NCI-H2196 (cell line): ENCODE results near the gene UBAP2L.
A peak's percentile ranks its signal among the peaks of the same experiment; 100 is the strongest.

ENCODE experiments used
- DNase-seq: peaks from one replicate; lab custom pipeline; 2025; ENCODE audit not compliant: unreplicated experiment; lab: John Stamatoyannopoulos, UW

Gene UBAP2L, protein sequence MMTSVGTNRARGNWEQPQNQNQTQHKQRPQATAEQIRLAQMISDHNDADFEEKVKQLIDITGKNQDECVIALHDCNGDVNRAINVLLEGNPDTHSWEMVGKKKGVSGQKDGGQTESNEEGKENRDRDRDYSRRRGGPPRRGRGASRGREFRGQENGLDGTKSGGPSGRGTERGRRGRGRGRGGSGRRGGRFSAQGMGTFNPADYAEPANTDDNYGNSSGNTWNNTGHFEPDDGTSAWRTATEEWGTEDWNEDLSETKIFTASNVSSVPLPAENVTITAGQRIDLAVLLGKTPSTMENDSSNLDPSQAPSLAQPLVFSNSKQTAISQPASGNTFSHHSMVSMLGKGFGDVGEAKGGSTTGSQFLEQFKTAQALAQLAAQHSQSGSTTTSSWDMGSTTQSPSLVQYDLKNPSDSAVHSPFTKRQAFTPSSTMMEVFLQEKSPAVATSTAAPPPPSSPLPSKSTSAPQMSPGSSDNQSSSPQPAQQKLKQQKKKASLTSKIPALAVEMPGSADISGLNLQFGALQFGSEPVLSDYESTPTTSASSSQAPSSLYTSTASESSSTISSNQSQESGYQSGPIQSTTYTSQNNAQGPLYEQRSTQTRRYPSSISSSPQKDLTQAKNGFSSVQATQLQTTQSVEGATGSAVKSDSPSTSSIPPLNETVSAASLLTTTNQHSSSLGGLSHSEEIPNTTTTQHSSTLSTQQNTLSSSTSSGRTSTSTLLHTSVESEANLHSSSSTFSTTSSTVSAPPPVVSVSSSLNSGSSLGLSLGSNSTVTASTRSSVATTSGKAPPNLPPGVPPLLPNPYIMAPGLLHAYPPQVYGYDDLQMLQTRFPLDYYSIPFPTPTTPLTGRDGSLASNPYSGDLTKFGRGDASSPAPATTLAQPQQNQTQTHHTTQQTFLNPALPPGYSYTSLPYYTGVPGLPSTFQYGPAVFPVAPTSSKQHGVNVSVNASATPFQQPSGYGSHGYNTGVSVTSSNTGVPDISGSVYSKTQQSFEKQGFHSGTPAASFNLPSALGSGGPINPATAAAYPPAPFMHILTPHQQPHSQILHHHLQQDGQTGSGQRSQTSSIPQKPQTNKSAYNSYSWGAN

DNA sequence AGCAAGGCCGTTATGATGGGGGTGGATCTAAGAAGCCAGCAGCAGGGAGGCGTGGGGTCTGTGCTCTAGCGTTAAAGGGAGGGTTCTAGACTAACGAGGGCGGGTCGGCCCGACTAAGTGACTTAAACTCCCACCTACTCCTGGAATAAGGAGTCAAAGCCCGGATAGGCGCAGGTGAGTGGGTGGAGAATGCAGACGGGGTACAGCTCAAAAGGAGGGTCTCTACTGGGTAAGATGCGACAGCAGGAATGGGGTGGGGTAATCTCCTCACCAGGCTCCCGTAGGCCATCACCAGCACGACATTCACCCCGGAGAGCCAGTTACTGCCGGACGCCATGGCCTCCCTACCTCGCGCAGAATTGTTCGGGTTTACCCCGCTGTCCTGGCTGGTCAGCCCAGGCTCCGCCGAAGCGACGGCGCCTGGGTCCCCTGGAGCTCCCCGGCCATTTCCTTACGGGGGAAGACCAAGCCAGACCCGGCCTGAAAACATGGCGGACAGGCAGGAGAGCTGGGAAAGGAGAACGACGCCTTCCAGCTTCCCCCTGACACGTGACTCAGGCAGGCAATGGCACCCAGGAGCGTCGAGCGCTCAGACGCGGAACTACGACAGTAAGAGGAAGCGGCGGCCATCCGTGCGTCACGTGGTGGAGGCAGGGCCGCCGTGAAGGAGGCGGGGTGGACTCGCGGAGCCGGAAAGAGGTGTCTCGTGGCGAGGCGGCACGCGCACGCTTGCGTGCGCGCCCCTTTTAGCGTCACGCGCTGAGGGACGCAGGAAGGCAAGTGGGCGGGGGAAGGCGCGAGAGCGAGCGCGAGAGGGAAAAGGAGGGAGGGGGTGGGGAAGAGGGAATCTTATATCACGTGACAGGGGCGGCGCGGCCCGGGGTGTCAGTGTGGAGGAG lies at the start of gene UBAP2L:
UBAP2L (plus strand) TSS at position 885 of the 899 bp plus-strand sequence. CDS start 4,169 bp downstream, outside the sequence.
- DNase-seq: peak; percentile 99

DNA sequence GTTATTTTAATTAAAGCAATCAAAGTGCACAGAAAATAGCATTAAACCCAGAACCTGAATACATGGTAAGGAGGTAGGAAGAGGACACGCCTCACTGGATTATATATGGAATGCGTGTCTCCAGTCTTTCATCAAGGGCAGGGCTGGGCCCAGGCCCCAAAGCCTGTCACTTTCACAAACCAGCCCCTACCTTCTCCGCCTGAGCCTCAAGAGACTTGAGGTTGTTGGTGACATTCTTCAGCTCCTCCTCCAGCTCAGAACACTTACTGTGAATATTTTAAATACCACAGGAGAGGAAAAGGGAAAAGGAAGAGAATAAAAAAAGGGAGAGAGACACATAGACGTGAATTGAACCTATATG lies 49.6 kb upstream of the UBAP2L start:
- no peak for DNase-seq

DNA sequence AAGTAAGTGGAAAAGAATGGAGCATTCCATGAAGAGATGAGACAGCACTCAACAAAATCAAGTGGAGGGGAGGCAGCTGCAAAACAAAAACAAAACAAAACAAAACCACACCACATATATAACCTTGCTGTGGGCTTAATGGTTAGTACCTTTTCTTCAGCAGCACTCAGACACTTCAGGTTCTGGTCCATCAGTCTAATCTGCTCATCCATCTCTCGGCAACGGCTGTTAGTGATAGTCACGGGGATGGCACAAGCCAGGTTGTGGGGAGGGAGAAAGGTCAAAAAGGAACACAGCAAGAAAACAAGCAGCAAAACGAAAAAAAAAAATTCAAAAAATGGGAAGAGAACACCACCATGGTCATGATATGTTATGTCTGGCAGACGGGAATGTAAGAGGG lies 48.9 kb upstream of the UBAP2L start:
- DNase-seq: no peak

DNA sequence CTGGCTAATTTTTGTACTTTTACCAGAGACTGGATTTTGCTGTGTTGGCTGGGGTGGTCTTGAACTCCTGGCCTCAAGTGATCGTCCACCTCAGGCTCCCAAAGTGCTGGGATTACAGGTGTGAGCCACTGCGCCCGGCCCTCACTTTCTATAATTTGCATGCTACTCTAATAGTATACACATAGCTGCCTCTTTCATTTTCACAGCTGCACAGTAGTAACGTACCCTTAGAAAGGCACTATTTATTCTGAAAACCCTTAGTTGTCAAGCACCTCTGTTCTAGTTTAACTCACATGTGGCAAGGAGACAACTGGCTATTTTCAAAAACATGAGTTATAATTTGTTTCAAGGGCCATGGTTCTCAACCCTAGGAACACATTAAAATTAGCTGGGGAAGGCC lies 46.1 kb upstream of the UBAP2L start:
- no peak for DNase-seq

DNA sequence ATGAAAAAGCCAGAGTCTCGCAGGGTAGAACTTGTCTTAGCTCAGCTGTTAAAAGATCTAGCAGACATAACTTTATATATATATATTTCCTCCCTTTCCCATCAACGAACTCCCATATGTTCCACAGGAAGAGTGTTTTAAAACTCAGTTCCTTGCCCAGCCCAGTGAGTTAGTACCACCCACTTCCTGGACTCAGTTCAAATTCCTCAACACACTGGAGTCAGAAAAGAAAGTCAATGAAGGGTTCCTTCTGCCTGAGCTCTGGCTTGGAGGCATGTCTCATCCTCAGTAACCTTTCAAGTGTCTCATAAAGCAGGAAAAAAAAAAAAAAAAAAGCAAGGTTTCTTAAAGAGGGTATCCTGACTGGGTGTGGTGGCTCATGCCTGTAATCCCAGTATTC lies 44.4 kb upstream of the UBAP2L start:
- no peak for DNase-seq

DNA sequence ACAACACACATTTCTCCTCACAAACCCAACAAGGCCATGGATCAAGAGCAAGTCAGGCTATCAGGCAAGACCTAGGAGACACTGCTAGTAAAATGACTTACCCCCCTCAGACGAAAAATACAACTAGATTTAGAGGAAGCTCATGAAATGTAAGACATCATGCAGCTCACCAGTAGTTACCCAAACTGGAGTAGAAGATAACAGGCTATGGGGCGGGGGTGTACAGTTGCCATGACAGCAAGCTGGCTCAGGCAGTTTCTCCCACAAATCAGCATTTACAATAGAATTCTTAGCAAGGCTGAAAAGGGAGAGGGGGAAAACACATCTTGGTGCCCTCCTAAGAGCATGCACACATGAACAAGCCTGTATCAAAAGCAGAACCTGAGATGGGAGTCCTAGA lies 42.7 kb upstream of the UBAP2L start:
- DNase-seq: no peak

DNA sequence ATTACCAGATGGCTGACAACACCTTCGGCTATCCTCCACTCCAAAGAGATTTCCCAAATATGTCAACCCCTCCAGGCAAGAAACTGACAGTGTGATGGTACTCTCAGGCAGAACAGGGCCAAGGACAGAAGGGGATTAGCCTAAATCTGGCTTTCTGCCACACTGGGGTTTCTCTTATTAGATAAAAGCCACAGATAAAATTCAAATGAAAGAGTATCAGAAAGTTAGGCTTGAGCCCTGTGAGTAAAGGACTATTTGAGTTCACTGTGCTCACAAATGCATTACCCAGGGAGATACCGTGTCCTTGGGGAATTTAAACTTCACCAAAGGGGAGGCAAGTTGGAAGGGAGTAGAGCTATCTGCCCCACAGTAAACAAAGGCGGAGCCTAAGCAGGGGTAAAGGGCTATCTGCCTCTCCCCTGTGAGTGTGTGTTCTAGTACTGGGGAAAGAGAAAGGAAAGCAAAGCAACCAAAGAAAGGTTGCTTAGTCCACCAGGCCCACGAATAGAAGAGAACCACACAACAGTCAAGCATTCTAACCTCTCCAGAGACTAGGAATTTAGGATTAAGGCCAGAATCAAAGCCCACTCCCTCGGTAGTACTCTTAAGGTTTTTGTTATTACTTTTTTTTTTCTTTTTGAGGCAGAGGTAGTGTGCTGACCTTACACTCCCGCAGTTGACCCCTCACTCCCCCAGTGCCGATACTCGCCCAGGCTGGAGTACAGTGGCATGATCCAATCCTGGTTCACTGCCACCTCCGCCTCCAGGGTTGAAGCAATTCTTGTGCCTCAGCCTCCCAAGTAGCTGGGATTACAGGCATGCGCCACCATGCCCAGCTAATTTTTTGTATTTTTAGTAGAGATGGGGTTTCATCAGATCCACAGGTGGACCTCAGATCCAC lies 41.6 kb upstream of the UBAP2L start:
- no peak for DNase-seq

DNA sequence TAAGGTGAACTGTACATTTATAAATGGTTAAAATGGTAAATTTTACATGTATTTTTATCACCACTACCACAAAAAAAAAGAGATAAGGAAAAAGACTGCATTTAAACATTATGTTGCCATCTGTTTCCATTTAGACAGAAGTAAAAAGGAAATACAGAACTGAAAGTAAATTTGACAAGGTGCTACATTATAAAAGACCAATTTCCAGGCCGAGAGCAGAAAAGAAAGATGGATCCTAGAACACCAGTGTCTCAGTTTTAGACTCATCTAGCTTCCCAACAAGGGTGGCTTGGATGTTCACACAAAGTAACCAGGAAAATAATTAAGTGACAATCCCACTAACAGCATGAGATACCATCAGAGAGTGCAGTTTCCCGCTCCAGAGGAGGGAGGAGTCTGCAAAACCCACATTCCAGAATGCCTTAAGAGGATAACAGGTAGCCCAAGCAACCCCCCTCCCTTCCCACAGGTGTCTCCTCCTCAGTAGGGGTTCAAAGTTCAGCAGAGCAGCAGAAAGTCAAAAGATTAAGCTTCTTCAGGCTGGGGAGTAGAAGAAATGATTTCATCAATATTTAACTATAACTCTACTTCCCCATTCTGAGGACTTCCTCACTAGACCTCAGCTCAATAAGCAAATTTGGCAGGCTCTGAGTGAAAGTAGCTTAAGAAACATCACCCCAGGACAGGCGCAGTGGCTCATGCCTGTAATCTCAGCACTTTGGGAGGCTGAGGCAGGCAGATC lies 40.6 kb upstream of the UBAP2L start:
- DNase-seq: no peak

DNA sequence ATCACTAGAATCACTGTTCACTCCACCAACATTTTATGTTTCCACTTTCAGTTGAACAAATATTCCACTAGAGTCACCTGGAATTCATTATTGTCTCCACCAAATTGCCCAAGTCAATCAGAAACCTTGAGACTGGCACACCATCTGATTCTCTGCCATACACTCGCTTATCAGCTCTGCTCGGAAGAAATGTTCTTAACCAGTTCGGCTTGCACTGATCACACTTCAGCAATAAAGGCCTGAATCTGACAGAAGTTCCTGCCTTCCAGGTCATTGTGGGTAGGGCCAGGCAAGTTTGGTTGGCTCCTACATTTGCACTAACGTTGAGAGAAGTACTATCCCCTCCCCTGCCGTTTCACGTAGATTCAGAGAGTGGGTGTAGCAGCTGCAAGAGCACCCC lies 38.8 kb upstream of the UBAP2L start:
- no peak for DNase-seq

DNA sequence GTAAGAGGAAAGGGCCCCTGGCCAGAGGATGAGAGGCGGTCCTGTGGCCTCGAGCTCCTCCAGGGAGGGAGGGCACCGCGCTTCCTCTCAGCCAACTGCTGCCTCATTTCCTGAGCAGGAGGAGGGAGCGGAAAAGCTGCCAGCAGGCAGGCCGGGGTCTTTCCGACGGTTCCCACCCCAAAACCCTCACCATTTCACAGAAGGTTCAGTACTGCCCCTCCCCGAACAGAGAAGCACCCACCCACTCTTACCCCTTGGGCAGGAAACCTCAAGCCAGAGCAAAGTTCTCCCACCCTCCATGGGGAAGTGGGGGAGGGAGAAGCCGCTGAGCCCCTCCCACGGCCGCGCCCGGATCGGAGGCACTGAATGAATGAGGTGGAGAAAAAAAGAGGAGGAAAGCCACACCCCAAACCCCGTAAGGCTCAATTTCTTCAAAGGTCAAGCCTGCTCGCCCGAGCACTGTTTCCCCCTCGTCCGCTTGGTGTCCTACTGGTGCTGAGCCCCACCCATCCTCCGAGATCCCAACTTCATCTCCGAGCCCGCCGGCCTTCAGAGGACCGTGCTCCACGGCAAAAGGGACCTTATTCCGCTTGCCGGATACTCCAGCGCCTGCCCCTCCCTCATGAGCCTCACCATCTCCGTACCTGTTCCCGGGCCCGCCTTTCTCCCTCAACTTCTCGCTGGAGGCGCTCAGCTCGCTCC lies 38.3 kb upstream of the UBAP2L start:
- DNase-seq: peak; percentile 26

DNA sequence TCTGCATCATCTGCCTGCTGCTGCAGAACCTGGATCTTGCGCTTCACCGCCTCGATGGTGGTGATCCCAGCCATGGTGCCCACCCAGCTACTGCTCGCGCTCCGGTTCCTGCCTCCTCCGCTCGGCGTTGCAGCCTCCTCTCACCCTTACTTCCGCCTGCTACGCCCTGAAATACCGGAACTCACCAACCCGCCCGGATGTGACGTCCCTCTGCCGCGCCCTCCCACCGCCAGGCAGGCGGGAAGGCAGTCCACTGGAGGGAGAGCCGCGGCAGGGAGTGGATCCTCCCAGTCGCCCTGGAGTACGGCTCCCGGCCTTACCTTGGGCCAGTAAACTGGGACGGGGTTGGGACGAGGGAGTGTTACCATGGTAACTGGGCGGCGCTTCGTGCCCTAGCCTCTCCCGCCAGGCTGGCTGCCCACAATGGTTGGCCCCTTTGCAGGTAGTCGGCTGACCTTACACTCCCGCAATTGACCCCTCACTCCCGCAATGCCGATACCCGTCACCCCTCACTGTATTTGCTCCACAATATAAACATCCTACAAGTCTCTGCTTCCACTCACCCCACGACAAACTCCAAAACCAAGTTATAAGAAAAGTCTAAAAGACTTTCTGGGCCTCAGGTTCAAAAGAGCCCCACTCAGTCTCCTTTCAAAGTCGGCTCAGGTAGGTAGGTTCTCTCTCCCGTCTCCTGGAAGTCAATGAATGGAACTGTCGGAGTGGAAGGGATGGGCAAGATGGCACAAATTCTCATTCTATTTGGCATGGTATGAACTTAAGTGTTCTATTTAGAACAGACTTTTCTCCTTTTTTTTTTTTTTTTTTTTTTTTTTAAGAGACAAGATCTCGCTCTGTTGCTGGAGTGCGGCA lies 37.5 kb upstream of the UBAP2L start:
- DNase-seq: peak; percentile 99

DNA sequence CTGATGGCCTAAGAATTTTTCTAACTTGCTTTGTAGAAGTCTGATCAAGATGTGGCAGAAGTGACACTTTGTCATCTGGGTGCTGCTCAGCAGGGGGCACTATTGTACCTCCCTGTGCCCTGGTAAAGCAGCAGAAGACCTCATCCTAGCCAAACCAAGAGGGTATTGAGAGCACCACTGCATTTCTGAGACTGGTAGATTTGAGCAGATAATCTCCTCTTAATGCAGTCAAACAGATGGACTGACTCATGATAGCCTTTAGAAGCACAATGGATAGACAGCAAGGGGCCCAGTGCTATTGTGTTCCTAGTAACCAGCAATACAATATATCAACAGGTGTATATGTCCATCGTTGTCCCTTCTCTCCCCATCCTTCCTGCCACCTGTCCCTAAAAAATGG lies 34.6 kb upstream of the UBAP2L start:
- peak; percentile 78 for DNase-seq

DNA sequence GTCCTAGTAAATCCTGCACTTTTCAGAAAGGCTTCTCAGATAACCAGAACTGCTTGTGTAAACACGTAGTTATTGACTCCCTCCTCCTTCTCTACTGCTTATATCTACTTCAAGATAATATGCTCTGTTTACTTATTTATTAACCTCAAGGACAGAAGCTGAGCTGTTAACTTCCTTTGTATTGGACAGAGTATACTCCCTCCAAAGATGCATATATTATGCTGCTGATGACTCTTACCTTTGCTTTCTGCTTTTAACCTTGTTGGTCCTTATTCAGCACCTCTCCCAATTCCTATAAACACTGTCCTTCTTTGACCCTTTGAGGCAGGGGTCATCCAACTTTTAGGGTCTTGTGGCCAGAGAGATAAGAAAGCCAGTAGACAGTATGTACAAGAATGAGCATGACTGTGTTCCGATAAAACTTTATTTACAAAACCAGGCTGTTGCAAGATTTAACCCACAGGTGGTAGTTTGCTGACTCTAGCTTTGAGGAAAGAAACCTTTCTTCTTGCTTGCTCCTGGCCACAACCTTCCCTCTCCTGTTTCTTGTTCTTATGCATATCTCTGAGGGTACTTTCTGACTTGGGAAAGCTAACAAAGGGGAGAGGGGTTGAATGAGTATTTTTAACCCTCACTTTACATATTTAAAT lies 33.8 kb upstream of the UBAP2L start:
- DNase-seq: peak; percentile 26

DNA sequence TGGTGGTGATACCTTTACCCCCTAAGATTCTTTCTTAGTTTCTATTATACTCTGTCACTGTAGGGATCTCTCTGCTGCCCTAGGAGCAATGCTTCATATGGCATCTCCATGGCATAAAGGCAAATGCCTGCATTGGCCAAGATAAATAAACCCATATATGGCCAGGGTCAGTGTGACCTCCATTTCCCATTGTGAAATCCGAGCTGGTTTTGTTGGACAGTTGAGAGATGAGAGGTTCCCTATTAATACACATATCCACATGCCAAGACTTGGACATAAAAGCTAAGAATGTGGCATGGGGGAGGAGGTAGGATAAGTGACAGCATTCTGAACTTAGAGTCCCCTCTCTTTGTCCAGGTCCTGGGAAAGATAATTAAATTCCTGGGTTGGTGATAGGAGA lies 30.2 kb upstream of the UBAP2L start:
- DNase-seq: peak; percentile 26

DNA sequence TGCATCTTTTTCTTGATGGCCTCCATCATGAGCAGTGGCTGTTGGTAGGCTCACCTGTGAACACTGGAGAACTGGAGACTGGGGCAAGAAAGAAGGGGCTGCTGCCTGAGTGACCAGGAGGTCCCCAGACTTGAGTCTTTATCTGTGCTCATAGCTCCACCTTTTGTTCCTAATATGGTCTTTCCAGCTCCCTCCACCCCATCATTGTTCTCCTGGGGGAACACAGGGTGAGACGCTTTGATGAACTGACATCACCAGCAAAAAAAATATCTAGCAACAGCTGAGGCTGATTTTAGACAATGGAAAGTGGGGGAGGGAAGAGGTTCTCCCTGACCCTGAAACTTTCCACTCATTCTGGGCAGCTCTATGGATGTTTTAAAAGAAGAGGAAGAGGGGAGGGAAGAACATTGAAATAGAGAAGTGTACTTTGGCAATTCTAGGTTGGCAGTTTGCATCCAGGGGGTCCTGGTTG lies 28.7 kb upstream of the UBAP2L start, which contains the start of gene TPM3:
TPM3 (minus strand) TSS at position 111 of the 472 bp plus-strand sequence; CDS start at position 29, 82 bp downstream.
- no peak for DNase-seq

DNA sequence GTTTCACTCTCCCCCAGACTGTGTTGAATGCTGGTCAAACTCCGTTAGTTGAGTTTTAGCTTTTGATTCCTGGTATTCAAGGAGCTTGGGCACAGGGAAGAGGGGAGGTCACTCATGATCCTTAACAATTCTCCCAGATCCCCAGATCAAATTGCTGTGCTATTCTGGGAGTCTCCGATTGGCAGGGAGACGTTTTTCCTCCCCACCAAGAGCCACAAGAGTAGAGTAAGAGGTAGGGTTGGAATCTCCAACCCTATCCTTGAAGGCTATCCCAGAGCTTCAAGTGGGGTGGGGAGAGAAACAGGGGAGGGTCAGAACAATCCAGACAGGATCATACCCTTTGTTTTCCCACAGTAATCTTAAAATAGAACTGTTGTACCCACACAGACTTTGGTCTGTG lies 28.3 kb upstream of the UBAP2L start:
- no peak for DNase-seq

DNA sequence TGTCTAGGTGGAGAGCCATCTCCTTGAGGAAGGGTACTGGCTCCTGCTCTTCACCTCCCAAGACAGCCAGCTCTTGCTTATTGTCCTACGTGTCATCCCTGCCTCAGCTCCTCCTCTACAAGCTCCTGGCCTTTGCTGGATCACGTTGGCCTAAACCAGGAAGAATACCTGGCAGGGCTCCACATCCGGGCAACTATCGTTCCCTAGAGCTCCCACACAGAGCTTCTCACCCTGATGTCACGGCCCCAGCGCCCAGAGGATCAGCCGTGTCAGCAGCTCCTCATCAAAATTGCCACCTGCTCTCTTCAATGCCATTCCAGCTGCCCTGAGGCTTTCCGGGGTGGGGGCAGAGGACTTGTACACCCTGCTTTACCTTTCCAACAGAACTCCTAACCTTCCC lies 26.9 kb upstream of the UBAP2L start:
- peak; percentile 87 for DNase-seq
